WERI-Rb-1 (cell line): Measurements from ENCODE around the gene IL3RA.

Experiments
- DNase-seq: peaks from one replicate; pipeline ENCODE4 v3.0.0-alpha.2; 2020
- H3K27ac ChIP-seq: fragments of 250-450 bp; sonication (Bioruptor Pico); 2 replicates; pipeline ENCODE4 v1.5.1; 2020; ENCODE audit warnings: mild to moderate bottlenecking, moderate library complexity
- H3K27me3 ChIP-seq: fragments of 250-450 bp; sonication (Bioruptor Pico); 2 replicates; pipeline ENCODE4 v1.5.1; 2021; ENCODE audit warnings: mild to moderate bottlenecking, low read depth, moderate library complexity; ENCODE audit not compliant: insufficient read depth, severe bottlenecking
- H3K36me3 ChIP-seq: fragments of 250-450 bp; sonication (Bioruptor Pico); 2 replicates; pipeline ENCODE4 v1.5.1; 2020; ENCODE audit warnings: mild to moderate bottlenecking, moderate library complexity
- H3K4me3 ChIP-seq: 2 replicates; pipeline ENCODE4 v1.5.1; 2011; ENCODE audit warnings: low read depth, mild to moderate bottlenecking, control low read depth, low read length
- H3K9me3 ChIP-seq: fragments of 250-450 bp; sonication (Bioruptor Pico); 2 replicates; pipeline ENCODE4 v1.5.1; 2021; ENCODE audit warnings: mild to moderate bottlenecking, moderate library complexity; ENCODE audit not compliant: severe bottlenecking
- TF ChIP-seq, protein P1 (sequence below): IDR thresholded peaks from 2 replicates; pipeline ENCODE4 v1.5.1; 2011; ENCODE audit warnings: low read depth, mild to moderate bottlenecking, control low read depth, inconsistent platforms, low read length

Gene IL3RA

GRCh38 chrX:1407035-1407434 is 70.5 kb downstream of the IL3RA start:
- TF ChIP-seq, protein P1, sequence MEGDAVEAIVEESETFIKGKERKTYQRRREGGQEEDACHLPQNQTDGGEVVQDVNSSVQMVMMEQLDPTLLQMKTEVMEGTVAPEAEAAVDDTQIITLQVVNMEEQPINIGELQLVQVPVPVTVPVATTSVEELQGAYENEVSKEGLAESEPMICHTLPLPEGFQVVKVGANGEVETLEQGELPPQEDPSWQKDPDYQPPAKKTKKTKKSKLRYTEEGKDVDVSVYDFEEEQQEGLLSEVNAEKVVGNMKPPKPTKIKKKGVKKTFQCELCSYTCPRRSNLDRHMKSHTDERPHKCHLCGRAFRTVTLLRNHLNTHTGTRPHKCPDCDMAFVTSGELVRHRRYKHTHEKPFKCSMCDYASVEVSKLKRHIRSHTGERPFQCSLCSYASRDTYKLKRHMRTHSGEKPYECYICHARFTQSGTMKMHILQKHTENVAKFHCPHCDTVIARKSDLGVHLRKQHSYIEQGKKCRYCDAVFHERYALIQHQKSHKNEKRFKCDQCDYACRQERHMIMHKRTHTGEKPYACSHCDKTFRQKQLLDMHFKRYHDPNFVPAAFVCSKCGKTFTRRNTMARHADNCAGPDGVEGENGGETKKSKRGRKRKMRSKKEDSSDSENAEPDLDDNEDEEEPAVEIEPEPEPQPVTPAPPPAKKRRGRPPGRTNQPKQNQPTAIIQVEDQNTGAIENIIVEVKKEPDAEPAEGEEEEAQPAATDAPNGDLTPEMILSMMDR: no peak
- no peaks in the 10 kb centered on the region for H3K9me3 ChIP-seq
- no peak for DNase-seq
- no peak overlapping the region for H3K27ac ChIP-seq
- no peak overlapping the region for H3K4me3 ChIP-seq
- peaks cover 32% of the 10 kb centered on the region for H3K36me3 ChIP-seq
- no peaks in the 10 kb centered on the region for H3K27me3 ChIP-seq

DNA sequence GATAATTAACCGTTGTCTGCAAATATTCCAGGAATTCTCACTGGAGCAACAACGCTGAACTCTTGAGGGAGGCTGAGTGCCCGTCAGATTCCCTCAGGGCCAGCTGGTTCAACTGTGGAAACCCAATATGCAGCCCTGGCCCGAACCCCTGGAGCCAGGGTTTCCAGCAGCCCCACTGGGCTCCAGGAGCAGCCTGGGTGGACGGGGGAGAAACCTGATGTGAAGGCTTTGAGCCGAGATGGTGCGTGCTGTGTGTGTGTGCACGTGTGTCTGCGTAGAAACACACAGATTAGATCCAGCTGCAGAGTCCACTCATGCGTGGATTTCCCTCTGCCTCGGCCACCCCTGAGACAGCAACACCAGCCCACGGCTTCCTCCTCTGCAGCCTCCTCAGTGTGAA is 74.7 kb downstream of the IL3RA start:
- Histone ChIP-seq H3K27ac (no peak overlapping the region), H3K9me3 (no peaks in the 10 kb centered on the region), H3K4me3 (no peak overlapping the region), H3K27me3 (no peaks in the 10 kb centered on the region), H3K36me3 (peaks cover 47% of the 10 kb centered on the region)
- DNase-seq: no peak
- TF ChIP-seq, protein P1: no peak

DNA sequence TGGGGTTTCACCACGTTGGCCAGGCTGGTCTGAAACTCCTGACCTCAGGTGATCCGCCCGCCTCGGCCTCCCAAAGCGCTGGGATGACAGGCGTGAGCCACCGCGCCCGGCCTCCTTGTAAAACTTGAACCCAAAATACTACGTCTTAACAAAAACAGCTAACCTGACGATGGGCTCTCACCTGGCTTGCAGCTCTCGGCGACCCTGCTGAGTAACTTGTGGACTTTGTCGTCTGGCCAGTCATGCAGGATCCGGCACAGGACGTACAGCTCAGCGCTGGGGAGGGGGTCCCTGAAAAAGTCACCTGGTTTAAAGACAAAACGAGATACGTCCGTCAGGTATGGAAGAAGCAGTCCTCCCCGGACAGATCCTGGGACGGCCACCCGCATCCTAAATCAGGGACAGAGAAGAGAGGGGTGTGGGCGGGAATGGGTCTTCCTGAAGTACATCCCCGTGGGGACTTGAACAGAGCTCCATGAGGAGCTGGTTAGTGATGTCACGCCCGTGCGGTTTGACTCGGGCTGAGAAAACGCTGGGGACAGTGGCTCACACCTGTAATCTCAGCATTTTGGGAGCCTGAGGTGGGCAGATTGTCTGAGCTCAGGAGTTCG is 76.1 kb downstream of the IL3RA start:
- Histone ChIP-seq H3K36me3 (peaks cover 46% of the 10 kb centered on the region), H3K27ac (no peak overlapping the region)
- TF ChIP-seq, protein P1: no peak

GRCh38 chrX:1416327-1416784 is 79.8 kb downstream of the IL3RA start:
- TF ChIP-seq, protein P1: no peak
- peaks cover 52% of the 10 kb centered on the region for H3K36me3 ChIP-seq
- DNase-seq: no peak
- H3K9me3 ChIP-seq: no peaks in the 10 kb centered on the region
- no peaks in the 10 kb centered on the region for H3K27me3 ChIP-seq
- H3K4me3 ChIP-seq: no peak overlapping the region
- no peak overlapping the region for H3K27ac ChIP-seq

More for the DNA sequence above, 76.1 kb downstream of the IL3RA start:
- H3K27me3 ChIP-seq: no peaks in the 10 kb centered on the region
- no peaks in the 10 kb centered on the region for H3K9me3 ChIP-seq
- H3K4me3 ChIP-seq: no peak overlapping the region
- no peak for DNase-seq

- DNase-seq: no peak
- Histone ChIP-seq H3K9me3 (peaks cover 4% of the 10 kb centered on the region), H3K4me3 (no peak overlapping the region), H3K36me3 (peaks cover 55% of the 10 kb centered on the region), H3K27ac (no peak overlapping the region), H3K27me3 (no peaks in the 10 kb centered on the region)
- TF ChIP-seq, protein P1: no peak
Observed at GRCh38 chrX:1416965-1417760, 80.6 kb downstream of the IL3RA start.
